ENCODE measurements around the gene PLCD1.

PLCD1 gene

GRCh38 chr3:37995652-37996641 lies 33.5 kb downstream of the PLCD1 start:
- no peak for TF ChIP-seq CTCF (IDR thresholded peaks at IDR 0.05; ENCODE audit: control insufficient read depth, insufficient read depth, low read depth, low read length, missing control alignments)
- no peak overlapping the region for H3K4me3 ChIP-seq (ENCODE audit: control insufficient read depth, low read depth, low read length)
- DNase-seq (ENCODE audit: low read depth): no peak

- TF ChIP-seq CTCF (IDR thresholded peaks at IDR 0.05; ENCODE audit: control insufficient read depth, insufficient read depth, low read depth, low read length, missing control alignments): no peak
- peak overlapping the region; percentile 85 for H3K4me3 ChIP-seq (ENCODE audit: control insufficient read depth, low read depth, low read length)
- no peak for DNase-seq (ENCODE audit: low read depth)
Observed at GRCh38 chr3:37994639-37994972, 34.8 kb downstream of the PLCD1 start.

GRCh38 chr3:37993820-37994638 lies 35.4 kb downstream of the PLCD1 start:
- peak overlapping the region; percentile 85 for H3K4me3 ChIP-seq (ENCODE audit: control insufficient read depth, low read depth, low read length)
- TF ChIP-seq CTCF (IDR thresholded peaks at IDR 0.05; ENCODE audit: control insufficient read depth, insufficient read depth, low read depth, low read length, missing control alignments): peak; percentile 28
- DNase-seq (ENCODE audit: low read depth): no peak

- no peak for TF ChIP-seq CTCF (IDR thresholded peaks at IDR 0.05; ENCODE audit: control insufficient read depth, insufficient read depth, low read depth, low read length, missing control alignments)
Observed at GRCh38 chr3:37993460-37993819, 36.0 kb downstream of the PLCD1 start.

GRCh38 chr3:37993067-37993455 lies 36.4 kb downstream of the PLCD1 start:
- no peak for TF ChIP-seq CTCF (IDR thresholded peaks at IDR 0.05; ENCODE audit: control insufficient read depth, insufficient read depth, low read depth, low read length, missing control alignments)
- H3K4me3 ChIP-seq (ENCODE audit: control insufficient read depth, low read depth, low read length): no peak overlapping the region
- DNase-seq (ENCODE audit: low read depth): no peak

More at GRCh38 chr3:37993460-37993819, 36.0 kb downstream of the PLCD1 start:
- H3K4me3 ChIP-seq (ENCODE audit: control insufficient read depth, low read depth, low read length): peak overlapping the region; percentile 85
- no peak for DNase-seq (ENCODE audit: low read depth)

- TF ChIP-seq CTCF (IDR thresholded peaks at IDR 0.05; ENCODE audit: control insufficient read depth, insufficient read depth, low read depth, low read length, missing control alignments): no peak
- no peak overlapping the region for H3K4me3 ChIP-seq (ENCODE audit: control insufficient read depth, low read depth, low read length)
- no peak for DNase-seq (ENCODE audit: low read depth)
Observed at GRCh38 chr3:37992271-37993066, 37.0 kb downstream of the PLCD1 start.
